Adrenal gland (tissue), 12 donors: ENCODE results near the gene NABP1. TPM values are rescaled to one million over a fixed set of nuclear protein-coding genes. Genes with fewer than 3 reads are reported as not detected.

Experiments
- DNase-seq, 7 donors: peaks; one replicate each; pipeline ENCODE4 v3.0.0-alpha.2; 2019 to 2020
- H3K27ac ChIP-seq, 5 donors: fragments of 200-600 bp; sonication (generic) in 4 of 5; 1 replicate in 3 of 5; 2 replicates in 2 of 5; pipeline versions ENCODE4 v1.5.1 to v1.8.0; 2016 to 2020; ENCODE audit warnings: mild to moderate bottlenecking in 1 of 5
- H3K27me3 ChIP-seq: fragments of 200-600 bp; 2 replicates; pipeline ENCODE4 v1.8.0; 2021
- H3K36me3 ChIP-seq, 2 donors: fragments of 200-600 bp; replicated peaks in 1 of 2; 1 replicate in 1 of 2; 2 replicates in 1 of 2; pipeline versions ENCODE4 v1.5.1 to v1.8.0; 2018 to 2022
- H3K4me1 ChIP-seq, 2 donors: fragments of 200-600 bp; replicated peaks in 1 of 2; 1 replicate in 1 of 2; 2 replicates in 1 of 2; pipeline versions ENCODE4 v1.5.1 to v1.8.0; 2018 to 2021
- H3K4me3 ChIP-seq, 4 donors: fragments of 200-600 bp; sonication (generic) in 3 of 4; one replicate each; pipeline ENCODE4 v1.5.1; 2016 to 2018
- H3K9me3 ChIP-seq, 3 donors: fragments of 200-600 bp; sonication (generic) in 1 of 3; replicated peaks in 1 of 3; 1 replicate in 2 of 3; 2 replicates in 1 of 3; pipeline versions ENCODE4 v1.5.1 to v1.8.0; 2016 to 2021
- CTCF ChIP-seq, 6 experiments: fragments of 450-650 bp in 4 of 6; fragments of 200-600 bp in 2 of 6; sonication (generic) in 1 of 6; IDR thresholded peaks; 1 replicate in 5 of 6; 2 replicates in 1 of 6; pipeline versions ENCODE4 v1.5.1 to v1.8.0; 2016 to 2021; ENCODE audit warnings: antibody characterized with exemption in 6 of 6, mild to moderate bottlenecking in 2 of 6, moderate library complexity in 1 of 6
- POLR2A ChIP-seq, 2 donors: fragments of 450-650 bp; IDR thresholded peaks; one replicate each; pipeline ENCODE4 v1.6.1; 2017; ENCODE audit warnings: antibody characterized with exemption in 2 of 2, mild to moderate bottlenecking in 2 of 2, moderate library complexity in 1 of 2
- WGBS, 4 donors: extraction: QIAGEN DNeasy Blood & Tissue Kit in 2 of 4; methylation state at CpG; one replicate each; pipeline versions ENCODE4 v1.1.5 to v1.1.7; 2013 to 2017; 5-methylcytosine and 5-hydroxymethylcytosine counted together
- intact Hi-C, 2 donors: fragments of 100-400 bp; cut with DNase I; formaldehyde crosslinking; loops; one replicate each; pipeline versions ENCODE4 v1.14.1 to v1.15.0; 2022 to 2023
- polyA plus RNA-seq, 3 donors: library from polyadenylated mRNA; stranded (reverse); fragments of 200-250 nt in 2 of 3; fragments of 350-450 nt in 1 of 3; fragmentation: Illumina TruSeq in 1 of 3; extraction: RNeasy Lipid Tissue Mini Kit (QIAGEN cat#74804) in 1 of 3; gene quantifications; one replicate each; pipeline ENCODE4 v1.2.3, GENCODE V29; 2013 to 2014
- total RNA-seq, 9 donors: library from RNA; depleted of rRNA in 4 of 9; stranded (reverse); fragments of >200 nt in 4 of 9; fragments of 120-200 nt in 1 of 9; fragmentation: NEBNext Ultra II Directional in 1 of 9; extraction: Animal tissue kit (Norgen Biotek cat#: 25700) in 1 of 9; gene quantifications; one replicate each; pipeline versions ENCODE4 v1.1.0 to v1.2.4, GENCODE V29; 2013 to 2023
- donor health status: healthy with polysubstance abuse.
- donor health status: Bipolar disorder and iron deficiency.
- donor health status: DM: yes; HTN: yes; CAD: no.
- donor health status: DM: no; HTN: no; CAD: no.
- donor health status: DM: no; HTN: no; CAD: no.
- donor health status: DM: yes; HTN: yes; CAD: no.

The NABP1 gene
- total and polyA plus RNA-seq, 12 donors, result 2.5 to 39.9 (median 14.9) TPM

- peaks cover 0 to 11% of the 10 kb centered on the region in 2 donors for H3K4me1 ChIP-seq
- no peak overlapping the region for H3K4me3 ChIP-seq
- peak overlapping the region in 3 of 5 donors; percentile 17 to 82 (median 64) for H3K27ac ChIP-seq
- no peaks in the 10 kb centered on the region for H3K9me3 ChIP-seq
- TF ChIP-seq POLR2A (IDR thresholded peaks at IDR 0.05), result no peak
- no peak for TF ChIP-seq CTCF (IDR thresholded peaks at IDR 0.05)
- H3K36me3 ChIP-seq, result no peaks in the 10 kb centered on the region
- intact Hi-C loops, result no loop called here
- no peak for DNase-seq
- no peaks in the 10 kb centered on the region for H3K27me3 ChIP-seq
These were observed 21.1 kb upstream of the NABP1 start for GRCh38 chr2:191656792-191657191.

- H3K36me3 ChIP-seq, result no peaks in the 10 kb centered on the region
- no peak overlapping the region for H3K27ac ChIP-seq
- H3K27me3 ChIP-seq, result no peaks in the 10 kb centered on the region
- DNase-seq, result peak in 2 of 7 donors; percentile 24 to 33
- intact Hi-C loops, result no loop called here
- H3K4me3 ChIP-seq, result no peak overlapping the region
- TF ChIP-seq CTCF (IDR thresholded peaks at IDR 0.05) (no peak), POLR2A (IDR thresholded peaks at IDR 0.05) (no peak)
- H3K9me3 ChIP-seq, result no peaks in the 10 kb centered on the region
- H3K4me1 ChIP-seq, result peaks cover 0 to 11% of the 10 kb centered on the region in 2 donors
These were observed 20.0 kb upstream of the NABP1 start for GRCh38 chr2:191657977-191658376.

GRCh38 chr2:191659198-191659597, 18.7 kb upstream of the NABP1 start:
- no peak for TF ChIP-seq POLR2A (IDR thresholded peaks at IDR 0.05)
- TF ChIP-seq CTCF (IDR thresholded peaks at IDR 0.05), result no peak
- Histone ChIP-seq H3K36me3 (no peaks in the 10 kb centered on the region), H3K4me3 (no peak overlapping the region), H3K9me3 (no peaks in the 10 kb centered on the region), H3K27me3 (no peaks in the 10 kb centered on the region), H3K27ac (no peak overlapping the region), H3K4me1 (peaks cover 0 to 11% of the 10 kb centered on the region in 2 donors)
- DNase-seq, result no peak
- intact Hi-C loops, result no loop called here

GRCh38 chr2:191660575-191660974, 17.4 kb upstream of the NABP1 start:
- WGBS, 4 donors, result 3 to 78% (median 39%) methylated on average over 1 of the region's 1 CpG

More at GRCh38 chr2:191660575-191660974, 17.4 kb upstream of the NABP1 start:
- no peak for TF ChIP-seq POLR2A (IDR thresholded peaks at IDR 0.05)
- no peak for TF ChIP-seq CTCF (IDR thresholded peaks at IDR 0.05)
- H3K27ac ChIP-seq, result no peak overlapping the region
- intact Hi-C loops, result no loop called here
- H3K4me1 ChIP-seq, result peaks cover 0 to 11% of the 10 kb centered on the region in 2 donors
- no peak for DNase-seq
- no peak overlapping the region for H3K4me3 ChIP-seq
- H3K27me3 ChIP-seq, result no peaks in the 10 kb centered on the region
- H3K9me3 ChIP-seq, result no peaks in the 10 kb centered on the region
- H3K36me3 ChIP-seq, result no peaks in the 10 kb centered on the region
